HG03378 (cell line): ENCODE results near the gene UTP15.

Source experiments
- ATAC-seq: cut with Tn5 transposase; IDR thresholded peaks from one replicate; pipeline ENCODE4 v1.9.1; 2021; ENCODE audit warnings: mild to moderate bottlenecking, moderate library complexity; ENCODE audit not compliant: unreplicated experiment

UTP15 gene

GRCh38 chr5:73565139-73565968, at the start of gene UTP15, which contains the start of gene ANKRA2:
TSS of gene UTP15 (plus strand) at chr5:73565743. CDS start at chr5:73567345, 1,602 bp downstream.
TSS of gene ANKRA2 (minus strand) at chr5:73565639. CDS start at chr5:73562881, 2,758 bp downstream.
- ATAC-seq, result peak; percentile 87

GRCh38 chr5:73519531-73520283, 45.8 kb upstream of the UTP15 start:
- ATAC-seq, result peak; percentile 91

GRCh38 chr5:73522989-73523388, 42.6 kb upstream of the UTP15 start:
- ATAC-seq, result no peak

- no peak for ATAC-seq
These were observed 41.7 kb upstream of the UTP15 start for GRCh38 chr5:73523861-73524260.

- no peak for ATAC-seq
These were observed 39.8 kb upstream of the UTP15 start for GRCh38 chr5:73525606-73526203.

- no peak for ATAC-seq
These were observed 37.3 kb upstream of the UTP15 start for GRCh38 chr5:73528248-73528647.

- ATAC-seq, result no peak
These were observed 36.5 kb upstream of the UTP15 start for GRCh38 chr5:73529081-73529480.

GRCh38 chr5:73531356-73531755, 34.2 kb upstream of the UTP15 start:
- ATAC-seq, result no peak

GRCh38 chr5:73532195-73532594, 33.3 kb upstream of the UTP15 start:
- no peak for ATAC-seq

GRCh38 chr5:73534011-73534644, 31.4 kb upstream of the UTP15 start:
- no peak for ATAC-seq

GRCh38 chr5:73534971-73535370, 30.6 kb upstream of the UTP15 start:
- no peak for ATAC-seq

GRCh38 chr5:73539730-73540129, 25.8 kb upstream of the UTP15 start:
- ATAC-seq, result no peak

GRCh38 chr5:73540192-73540591, 25.4 kb upstream of the UTP15 start:
- ATAC-seq, result no peak

- no peak for ATAC-seq
These were observed 23.5 kb upstream of the UTP15 start for GRCh38 chr5:73542020-73542419.

- no peak for ATAC-seq
These were observed 20.8 kb upstream of the UTP15 start for GRCh38 chr5:73544429-73545402.

GRCh38 chr5:73545403-73545779, 20.2 kb upstream of the UTP15 start:
- ATAC-seq, result no peak

GRCh38 chr5:73550016-73550415, 15.5 kb upstream of the UTP15 start:
- no peak for ATAC-seq

GRCh38 chr5:73552642-73553041, 12.9 kb upstream of the UTP15 start:
- no peak for ATAC-seq

GRCh38 chr5:73558950-73559349, 6.6 kb upstream of the UTP15 start:
- ATAC-seq, result no peak

GRCh38 chr5:73564018-73564417, 1.5 kb upstream of the UTP15 start:
- ATAC-seq, result no peak
